ENCODE results near the gene RRAS.

The RRAS gene

DNA sequence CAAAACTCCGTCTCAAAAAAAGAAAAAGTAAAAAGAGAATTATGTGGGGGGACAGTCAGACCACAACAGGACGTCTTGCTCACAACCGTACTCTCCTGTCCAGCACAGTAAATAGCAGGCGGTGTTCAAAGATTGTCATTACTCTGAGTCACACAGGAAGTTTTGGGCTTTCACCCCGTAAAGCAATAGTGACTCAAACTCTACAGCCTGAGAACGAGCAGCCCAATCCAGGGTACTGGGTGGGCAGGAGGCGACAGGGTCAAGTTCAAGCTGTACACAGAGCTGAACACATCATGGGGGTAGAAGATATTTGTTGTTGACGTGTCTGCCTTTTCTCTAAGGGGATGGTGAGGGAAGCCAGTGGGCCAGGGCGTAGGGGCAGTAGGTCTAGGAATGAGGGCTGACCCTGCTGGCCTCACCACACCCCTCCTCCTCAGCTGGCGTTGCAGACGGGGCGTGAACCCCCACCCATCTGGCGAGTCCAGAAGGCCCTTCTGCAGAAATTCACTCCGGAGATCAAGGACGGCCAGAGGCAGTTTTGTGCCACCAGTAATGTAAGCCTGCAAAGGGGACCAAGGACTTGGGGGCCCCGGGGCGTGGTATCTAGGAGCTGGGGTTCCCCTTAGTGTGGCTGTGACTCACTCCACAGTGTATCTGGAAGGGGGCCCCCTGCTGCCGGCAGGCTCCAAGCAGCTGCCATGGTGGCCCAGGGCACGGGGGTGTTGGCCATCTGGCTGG is 25.7 kb downstream of the RRAS start:
- no peaks in the 10 kb centered on the region for H3K27me3 ChIP-seq (replicated peaks; ENCODE audit: control insufficient read depth, insufficient read depth, low read length, poor library complexity, severe bottlenecking)
- peaks cover 41% of the 10 kb centered on the region for H3K36me3 ChIP-seq (ENCODE audit: control insufficient read depth, insufficient read depth, low read length)
- H3K4me1 ChIP-seq (ENCODE audit: control insufficient read depth, insufficient read depth, low read length, poor library complexity, severe bottlenecking), result no peaks in the 10 kb centered on the region
- DNase-seq, result no peak
- no peak overlapping the region for H3K4me3 ChIP-seq (ENCODE audit: insufficient read depth, low read depth, low read length, poor library complexity, severe bottlenecking)
- H3K27ac ChIP-seq (ENCODE audit: insufficient read depth, low read length, poor library complexity, severe bottlenecking), result peak overlapping the region; percentile 13
- H3K9me3 ChIP-seq (ENCODE audit: control insufficient read depth, low read length), result no peaks in the 10 kb centered on the region

DNA sequence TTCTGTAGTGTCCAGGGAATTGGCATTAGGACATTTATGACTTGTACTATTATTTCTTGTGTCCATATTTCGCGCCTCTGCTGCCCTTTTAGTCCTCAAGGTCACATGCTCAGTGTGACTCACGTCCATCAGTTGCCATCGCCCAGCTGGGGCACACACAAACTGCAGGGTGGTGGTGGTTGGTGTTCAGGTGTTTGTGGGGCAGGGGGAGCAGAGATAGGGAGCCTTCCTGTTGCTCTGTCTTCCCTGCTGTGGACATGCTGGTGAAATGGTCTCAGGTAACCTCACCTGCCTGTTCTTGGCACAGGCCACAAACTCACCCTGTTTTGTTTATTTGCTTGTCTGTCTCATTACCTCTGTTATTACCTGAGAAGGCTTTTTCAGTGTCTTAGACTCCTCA is 26.6 kb downstream of the RRAS start:
- Histone ChIP-seq H3K27ac (ENCODE audit: insufficient read depth, low read length, poor library complexity, severe bottlenecking) (peak overlapping the region; percentile 21), H3K4me3 (ENCODE audit: insufficient read depth, low read depth, low read length, poor library complexity, severe bottlenecking) (no peak overlapping the region), H3K4me1 (ENCODE audit: control insufficient read depth, insufficient read depth, low read length, poor library complexity, severe bottlenecking) (no peaks in the 10 kb centered on the region), H3K36me3 (ENCODE audit: control insufficient read depth, insufficient read depth, low read length) (peaks cover 42% of the 10 kb centered on the region), H3K27me3 (replicated peaks; ENCODE audit: control insufficient read depth, insufficient read depth, low read length, poor library complexity, severe bottlenecking) (no peaks in the 10 kb centered on the region), H3K9me3 (ENCODE audit: control insufficient read depth, low read length) (no peaks in the 10 kb centered on the region)
- no peak for DNase-seq

DNA sequence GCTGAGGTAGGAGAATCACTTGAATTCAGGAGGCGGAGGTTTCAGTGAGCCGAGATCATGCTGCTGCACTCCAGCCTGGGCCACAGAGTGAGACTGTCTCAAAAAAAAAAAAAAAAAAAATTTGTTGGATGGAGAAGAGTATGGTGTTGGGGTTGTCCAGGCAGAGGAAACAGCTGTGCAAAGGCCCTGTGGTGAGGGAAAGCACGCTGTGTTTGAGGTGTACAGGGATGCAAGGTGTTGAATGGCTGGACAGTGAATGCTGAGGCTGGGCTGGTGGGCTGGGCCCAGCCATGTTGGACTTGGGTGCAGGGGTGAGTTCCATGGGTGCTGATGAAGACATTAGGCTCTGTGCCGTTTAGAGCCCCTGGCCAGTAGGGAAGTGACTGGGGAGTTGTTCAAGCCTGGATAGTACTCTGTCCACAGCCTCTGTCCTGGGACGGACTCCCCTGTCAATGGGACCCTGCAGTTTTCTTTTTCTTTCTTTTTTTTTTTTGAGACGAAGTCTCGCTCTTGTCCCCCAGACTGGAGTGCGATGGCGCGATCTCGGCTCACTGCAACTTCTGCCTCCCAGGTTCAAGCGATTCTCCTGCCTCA is 30.3 kb downstream of the RRAS start:
- no peaks in the 10 kb centered on the region for H3K4me1 ChIP-seq (ENCODE audit: control insufficient read depth, insufficient read depth, low read length, poor library complexity, severe bottlenecking)
- H3K9me3 ChIP-seq (ENCODE audit: control insufficient read depth, low read length), result no peaks in the 10 kb centered on the region
- H3K27me3 ChIP-seq (replicated peaks; ENCODE audit: control insufficient read depth, insufficient read depth, low read length, poor library complexity, severe bottlenecking), result no peaks in the 10 kb centered on the region
- H3K4me3 ChIP-seq (ENCODE audit: insufficient read depth, low read depth, low read length, poor library complexity, severe bottlenecking), result no peak overlapping the region
- H3K36me3 ChIP-seq (ENCODE audit: control insufficient read depth, insufficient read depth, low read length), result peaks cover 32% of the 10 kb centered on the region
- H3K27ac ChIP-seq (ENCODE audit: insufficient read depth, low read length, poor library complexity, severe bottlenecking), result no peak overlapping the region
- DNase-seq, result no peak

DNA sequence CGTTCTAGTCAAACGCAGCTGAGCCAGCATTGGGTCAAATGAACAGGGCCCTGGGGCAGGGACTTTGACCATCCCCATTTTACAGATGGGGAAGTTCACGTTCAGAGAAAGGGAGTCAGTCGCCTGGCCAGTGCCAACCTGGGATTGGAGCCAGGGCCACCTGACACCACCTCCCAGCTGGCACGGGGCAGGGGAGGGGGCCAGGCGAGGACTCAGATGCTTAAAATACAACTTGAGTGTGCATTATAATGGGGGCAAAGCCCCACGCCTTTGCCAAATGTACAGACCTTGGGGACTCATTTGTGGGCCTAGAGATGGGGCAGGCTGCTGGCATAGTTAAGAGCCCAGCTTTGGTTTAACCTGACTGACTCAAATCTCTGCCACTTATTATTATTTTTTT is 34.3 kb downstream of the RRAS start:
- no peak for DNase-seq
- H3K9me3 ChIP-seq (ENCODE audit: control insufficient read depth, low read length), result no peaks in the 10 kb centered on the region
- no peak overlapping the region for H3K27ac ChIP-seq (ENCODE audit: insufficient read depth, low read length, poor library complexity, severe bottlenecking)
- H3K36me3 ChIP-seq (ENCODE audit: control insufficient read depth, insufficient read depth, low read length), result peaks cover 62% of the 10 kb centered on the region
- no peak overlapping the region for H3K4me3 ChIP-seq (ENCODE audit: insufficient read depth, low read depth, low read length, poor library complexity, severe bottlenecking)
- H3K4me1 ChIP-seq (ENCODE audit: control insufficient read depth, insufficient read depth, low read length, poor library complexity, severe bottlenecking), result no peaks in the 10 kb centered on the region
- H3K27me3 ChIP-seq (replicated peaks; ENCODE audit: control insufficient read depth, insufficient read depth, low read length, poor library complexity, severe bottlenecking), result no peaks in the 10 kb centered on the region

DNA sequence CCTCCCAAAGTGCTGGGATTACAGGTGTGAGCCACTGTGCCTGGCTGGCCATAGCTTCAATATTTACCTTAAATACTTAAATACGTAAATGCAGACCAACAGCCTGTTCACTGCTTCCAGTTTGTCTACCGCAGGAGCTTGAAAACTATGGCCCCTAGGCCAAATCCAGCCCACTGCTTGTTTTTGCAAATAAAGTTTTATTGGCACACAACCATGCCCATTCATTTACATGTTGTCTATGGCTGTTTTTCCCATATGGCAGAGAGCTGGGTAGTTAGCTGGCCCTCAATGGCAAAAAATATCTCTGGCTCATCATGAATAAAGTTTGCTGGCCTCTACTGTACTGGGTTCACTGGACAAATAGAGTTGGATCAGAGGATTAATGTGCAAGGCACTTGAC is 37.1 kb downstream of the RRAS start:
- H3K27ac ChIP-seq (ENCODE audit: insufficient read depth, low read length, poor library complexity, severe bottlenecking), result no peak overlapping the region
- H3K36me3 ChIP-seq (ENCODE audit: control insufficient read depth, insufficient read depth, low read length), result peaks cover 73% of the 10 kb centered on the region
- H3K4me3 ChIP-seq (ENCODE audit: insufficient read depth, low read depth, low read length, poor library complexity, severe bottlenecking), result no peak overlapping the region
- H3K9me3 ChIP-seq (ENCODE audit: control insufficient read depth, low read length), result no peaks in the 10 kb centered on the region
- no peaks in the 10 kb centered on the region for H3K27me3 ChIP-seq (replicated peaks; ENCODE audit: control insufficient read depth, insufficient read depth, low read length, poor library complexity, severe bottlenecking)
- no peaks in the 10 kb centered on the region for H3K4me1 ChIP-seq (ENCODE audit: control insufficient read depth, insufficient read depth, low read length, poor library complexity, severe bottlenecking)
- DNase-seq, result no peak

DNA sequence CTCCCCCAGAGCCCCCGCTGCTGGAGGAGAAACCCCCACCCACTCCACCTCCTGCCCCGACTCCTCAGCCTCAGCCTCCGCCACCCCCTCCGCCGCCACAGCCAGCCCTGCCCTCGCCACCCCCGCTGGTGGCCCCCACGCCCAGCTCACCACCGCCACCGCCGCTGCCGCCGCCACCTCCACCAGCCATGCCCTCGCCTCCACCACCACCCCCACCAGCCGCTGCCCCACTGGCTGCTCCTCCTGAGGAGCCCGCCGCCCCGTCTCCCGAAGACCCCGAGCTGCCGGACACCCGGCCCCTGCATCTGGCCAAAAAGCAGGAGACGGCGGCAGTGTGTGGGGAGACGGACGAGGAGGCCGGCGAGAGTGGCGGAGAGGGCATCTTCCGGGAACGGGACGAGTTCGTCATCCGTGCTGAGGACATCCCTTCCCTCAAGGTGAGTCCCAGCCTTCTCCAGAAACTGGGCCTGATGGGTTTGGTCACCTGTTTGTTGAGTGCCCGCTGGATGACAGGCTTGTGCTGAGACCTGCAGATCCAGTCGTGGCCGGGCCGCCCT is 38.4 kb downstream of the RRAS start:
- no peak for DNase-seq

DNA sequence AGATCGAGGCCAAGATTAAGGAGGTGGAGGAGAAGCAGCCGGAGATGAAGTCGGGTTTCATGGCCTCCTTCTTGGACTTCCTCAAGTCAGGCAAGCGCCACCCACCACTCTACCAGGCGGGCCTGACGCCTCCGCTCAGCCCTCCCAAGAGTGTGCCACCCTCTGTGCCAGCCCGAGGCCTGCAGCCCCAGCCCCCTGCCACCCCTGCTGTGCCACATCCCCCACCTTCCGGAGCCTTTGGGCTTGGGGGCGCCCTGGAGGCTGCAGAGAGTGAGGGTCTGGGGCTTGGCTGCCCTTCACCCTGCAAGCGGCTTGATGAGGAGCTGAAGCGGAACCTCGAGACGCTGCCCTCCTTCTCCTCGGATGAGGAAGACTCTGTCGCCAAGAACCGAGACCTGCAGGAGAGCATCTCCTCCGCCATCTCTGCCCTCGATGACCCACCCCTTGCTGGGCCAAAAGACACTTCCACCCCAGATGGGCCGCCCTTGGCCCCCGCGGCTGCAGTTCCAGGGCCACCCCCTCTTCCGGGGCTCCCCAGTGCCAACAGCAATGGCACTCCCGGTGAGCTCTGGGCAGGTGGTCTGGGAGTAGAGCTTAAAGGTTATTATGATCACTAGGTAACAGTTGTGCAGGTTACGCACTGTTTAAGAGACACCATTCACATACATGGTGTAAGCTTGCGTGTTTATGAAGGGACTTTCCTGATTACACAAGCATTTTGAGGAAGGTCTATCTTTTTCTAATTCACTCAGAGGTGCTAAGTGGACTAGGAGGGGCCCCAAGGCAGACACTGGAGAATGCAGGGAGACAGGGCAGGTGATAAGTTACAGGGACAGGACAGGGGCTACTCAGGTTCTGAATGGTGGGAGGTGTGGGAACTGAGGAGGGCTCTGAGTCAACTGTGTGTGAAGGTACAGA is 40.3 kb downstream of the RRAS start:
- no peak overlapping the region for H3K4me3 ChIP-seq (ENCODE audit: insufficient read depth, low read depth, low read length, poor library complexity, severe bottlenecking)
- H3K27me3 ChIP-seq (replicated peaks; ENCODE audit: control insufficient read depth, insufficient read depth, low read length, poor library complexity, severe bottlenecking), result no peaks in the 10 kb centered on the region
- peaks cover 83% of the 10 kb centered on the region for H3K36me3 ChIP-seq (ENCODE audit: control insufficient read depth, insufficient read depth, low read length)
- H3K27ac ChIP-seq (ENCODE audit: insufficient read depth, low read length, poor library complexity, severe bottlenecking), result no peak overlapping the region
- no peaks in the 10 kb centered on the region for H3K4me1 ChIP-seq (ENCODE audit: control insufficient read depth, insufficient read depth, low read length, poor library complexity, severe bottlenecking)
- no peaks in the 10 kb centered on the region for H3K9me3 ChIP-seq (ENCODE audit: control insufficient read depth, low read length)
- no peak for DNase-seq

More for the DNA sequence above, 38.4 kb downstream of the RRAS start:
- no peaks in the 10 kb centered on the region for H3K4me1 ChIP-seq (ENCODE audit: control insufficient read depth, insufficient read depth, low read length, poor library complexity, severe bottlenecking)
- H3K4me3 ChIP-seq (ENCODE audit: insufficient read depth, low read depth, low read length, poor library complexity, severe bottlenecking), result no peak overlapping the region
- H3K27me3 ChIP-seq (replicated peaks; ENCODE audit: control insufficient read depth, insufficient read depth, low read length, poor library complexity, severe bottlenecking), result no peaks in the 10 kb centered on the region
- H3K9me3 ChIP-seq (ENCODE audit: control insufficient read depth, low read length), result no peaks in the 10 kb centered on the region
- H3K36me3 ChIP-seq (ENCODE audit: control insufficient read depth, insufficient read depth, low read length), result peaks cover 75% of the 10 kb centered on the region
- H3K27ac ChIP-seq (ENCODE audit: insufficient read depth, low read length, poor library complexity, severe bottlenecking), result no peak overlapping the region

DNA sequence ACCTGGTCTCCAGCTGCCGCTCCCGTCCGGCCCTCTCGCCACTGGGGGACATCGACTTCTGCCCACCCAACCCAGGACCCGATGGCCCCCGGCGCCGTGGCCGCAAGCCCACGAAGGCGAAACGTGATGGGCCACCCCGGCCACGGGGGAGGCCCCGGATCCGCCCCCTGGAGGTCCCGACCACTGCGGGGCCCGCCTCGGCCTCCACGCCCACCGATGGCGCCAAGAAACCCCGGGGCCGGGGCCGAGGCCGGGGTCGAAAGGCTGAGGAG is 42.3 kb downstream of the RRAS start:
- no peak for DNase-seq
- H3K27me3 ChIP-seq (replicated peaks; ENCODE audit: control insufficient read depth, insufficient read depth, low read length, poor library complexity, severe bottlenecking), result no peaks in the 10 kb centered on the region
- H3K4me3 ChIP-seq (ENCODE audit: insufficient read depth, low read depth, low read length, poor library complexity, severe bottlenecking), result no peak overlapping the region
- H3K4me1 ChIP-seq (ENCODE audit: control insufficient read depth, insufficient read depth, low read length, poor library complexity, severe bottlenecking), result peaks cover 7% of the 10 kb centered on the region
- H3K9me3 ChIP-seq (ENCODE audit: control insufficient read depth, low read length), result no peaks in the 10 kb centered on the region
- H3K27ac ChIP-seq (ENCODE audit: insufficient read depth, low read length, poor library complexity, severe bottlenecking), result no peak overlapping the region
- H3K36me3 ChIP-seq (ENCODE audit: control insufficient read depth, insufficient read depth, low read length), result peaks cover 73% of the 10 kb centered on the region

DNA sequence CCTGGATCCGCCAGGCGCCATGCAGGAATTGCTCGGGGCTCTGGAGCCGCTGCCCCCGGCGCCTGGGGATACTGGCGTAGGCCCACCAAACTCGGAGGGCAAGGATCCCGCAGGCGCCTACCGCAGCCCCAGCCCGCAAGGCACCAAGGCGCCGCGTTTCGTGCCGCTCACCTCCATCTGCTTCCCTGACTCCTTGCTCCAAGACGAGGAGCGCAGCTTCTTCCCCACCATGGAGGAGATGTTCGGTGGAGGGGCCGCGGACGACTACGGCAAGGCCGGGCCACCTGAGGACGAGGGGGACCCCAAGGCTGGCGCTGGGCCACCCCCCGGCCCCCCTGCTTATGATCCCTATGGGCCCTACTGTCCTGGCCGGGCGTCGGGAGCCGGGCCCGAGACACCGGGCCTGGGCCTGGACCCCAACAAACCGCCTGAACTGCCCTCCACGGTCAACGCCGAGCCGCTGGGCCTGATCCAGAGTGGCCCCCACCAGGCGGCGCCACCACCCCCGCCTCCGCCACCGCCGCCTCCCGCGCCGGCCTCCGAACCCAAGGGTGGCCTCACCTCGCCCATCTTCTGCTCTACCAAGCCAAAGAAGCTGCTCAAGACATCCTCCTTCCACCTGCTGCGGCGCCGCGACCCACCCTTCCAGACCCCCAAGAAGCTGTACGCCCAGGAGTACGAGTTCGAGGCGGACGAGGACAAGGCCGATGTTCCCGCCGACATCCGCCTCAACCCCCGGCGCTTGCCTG is 42.8 kb downstream of the RRAS start:
- DNase-seq, result no peak
- H3K27ac ChIP-seq (ENCODE audit: insufficient read depth, low read length, poor library complexity, severe bottlenecking), result no peak overlapping the region
- H3K4me3 ChIP-seq (ENCODE audit: insufficient read depth, low read depth, low read length, poor library complexity, severe bottlenecking), result no peak overlapping the region
- peaks cover 12% of the 10 kb centered on the region for H3K4me1 ChIP-seq (ENCODE audit: control insufficient read depth, insufficient read depth, low read length, poor library complexity, severe bottlenecking)
- H3K27me3 ChIP-seq (replicated peaks; ENCODE audit: control insufficient read depth, insufficient read depth, low read length, poor library complexity, severe bottlenecking), result no peaks in the 10 kb centered on the region
- peaks cover 70% of the 10 kb centered on the region for H3K36me3 ChIP-seq (ENCODE audit: control insufficient read depth, insufficient read depth, low read length)
- no peaks in the 10 kb centered on the region for H3K9me3 ChIP-seq (ENCODE audit: control insufficient read depth, low read length)
